Ureter (tissue), 1 donor: ENCODE data around the gene ERC1. TPM values are rescaled to one million over a fixed set of nuclear protein-coding genes. Genes with fewer than 3 reads are reported as not detected.
"Not testable (repeated sequence)": the region's sequence is repeated elsewhere in the genome, so short reads cannot be mapped to it uniquely, and the experiment has no call there.

Experiments
- DNase-seq: peaks from one replicate; pipeline ENCODE4 v3.0.0-alpha.2; 2020; ENCODE audit warnings: low spot score
- total RNA-seq: library from RNA; stranded (reverse); gene quantifications from one replicate; pipeline ENCODE4 v1.2.4, GENCODE V29; 2023
- donor health status: DM: yes; HTN: yes; CAD: no.

The ERC1 gene
- total RNA-seq, 1 donor from 2014 or later = 99.2 TPM

DNA sequence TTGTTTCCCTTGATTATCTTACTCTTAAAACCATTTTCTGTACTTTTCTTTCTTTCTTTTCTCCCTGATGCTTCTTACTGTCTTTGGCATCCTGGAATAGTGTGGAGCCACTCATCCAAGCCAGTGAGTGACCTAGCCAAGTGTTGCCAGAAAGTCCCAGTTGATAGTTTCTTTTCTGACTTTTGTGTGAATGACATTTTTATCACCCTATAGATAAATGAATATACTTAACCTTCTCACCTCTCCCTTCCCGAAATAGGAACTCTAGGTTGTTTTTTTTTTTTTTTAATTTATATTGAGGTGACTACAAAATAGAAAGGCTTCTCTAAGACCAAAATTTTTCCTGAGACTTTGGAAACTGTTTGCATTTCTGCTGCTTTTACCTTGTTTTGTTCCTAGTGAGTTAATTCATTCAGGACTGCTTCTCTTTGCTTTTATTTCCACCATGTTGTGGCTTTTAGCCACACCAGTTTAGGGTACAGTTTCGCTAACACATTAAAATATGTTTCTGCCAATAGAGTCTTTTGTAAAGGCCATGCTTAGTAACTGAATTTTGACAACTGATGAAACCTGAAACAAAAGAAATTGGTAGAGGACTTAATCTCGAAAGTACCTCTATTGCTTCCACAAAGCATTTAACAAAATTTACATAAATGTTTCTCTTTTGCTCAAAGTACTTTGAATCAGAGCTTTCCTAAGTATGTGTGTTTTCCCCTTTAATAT is 194.6 kb downstream of the ERC1 start:
- DNase-seq = no peak

DNA sequence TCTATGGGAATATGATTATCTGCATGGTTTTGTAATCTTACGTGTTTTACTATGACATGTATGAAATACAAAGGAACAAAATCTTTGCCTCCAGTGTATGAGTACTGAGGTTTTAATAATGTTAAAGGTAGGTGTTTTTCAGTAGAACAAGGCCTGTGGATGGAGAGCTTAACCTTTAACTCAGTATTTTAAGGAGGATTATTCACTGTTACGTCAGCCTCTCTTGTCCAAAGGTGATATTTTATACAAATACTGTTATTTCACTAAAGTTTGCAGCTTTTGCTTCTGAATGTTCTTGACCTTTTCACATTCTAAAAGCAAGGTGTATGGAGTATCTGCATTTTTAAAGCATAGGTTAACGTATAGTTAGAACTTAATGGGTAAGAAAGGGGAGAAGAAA is 195.3 kb downstream of the ERC1 start:
- DNase-seq = no peak

DNA sequence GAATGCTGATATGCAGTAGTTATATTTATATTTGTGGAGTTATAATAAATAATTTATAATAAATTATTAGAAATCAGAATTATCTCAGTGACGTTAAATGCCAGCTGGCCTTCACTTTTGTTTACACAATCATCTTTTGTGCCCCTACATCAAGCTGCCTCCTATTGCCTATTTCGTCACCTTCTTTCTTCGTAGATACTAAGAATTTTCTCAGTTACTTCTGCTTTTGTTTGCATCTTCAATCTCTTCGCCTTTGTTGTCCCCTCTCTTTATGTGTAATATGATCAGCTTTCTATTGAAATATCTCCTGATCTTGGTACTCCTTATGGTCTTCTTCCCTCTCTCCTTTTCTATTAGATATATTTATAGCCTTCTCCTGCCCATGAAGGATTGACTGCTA is 197.0 kb downstream of the ERC1 start:
- DNase-seq = no peak

DNA sequence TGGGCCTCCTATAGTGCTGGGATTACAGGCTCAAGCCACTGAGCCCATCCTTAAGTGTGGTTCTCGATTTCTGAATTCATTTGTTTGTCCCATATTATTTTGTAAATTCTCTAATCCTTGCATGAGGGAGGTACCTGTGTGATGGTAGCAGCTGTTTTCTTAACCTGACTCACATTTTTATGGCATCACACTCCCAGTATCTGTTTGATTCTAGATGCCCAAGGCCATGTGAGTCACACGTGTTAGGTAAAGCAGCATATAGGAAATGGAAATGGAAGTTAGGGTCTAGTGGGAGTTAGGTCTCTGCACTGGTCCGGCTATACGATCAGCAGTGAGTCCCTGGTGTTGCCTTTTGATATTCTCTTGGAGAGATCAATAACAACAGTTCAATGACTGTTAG is 198.1 kb downstream of the ERC1 start:
- no peak for DNase-seq

DNA sequence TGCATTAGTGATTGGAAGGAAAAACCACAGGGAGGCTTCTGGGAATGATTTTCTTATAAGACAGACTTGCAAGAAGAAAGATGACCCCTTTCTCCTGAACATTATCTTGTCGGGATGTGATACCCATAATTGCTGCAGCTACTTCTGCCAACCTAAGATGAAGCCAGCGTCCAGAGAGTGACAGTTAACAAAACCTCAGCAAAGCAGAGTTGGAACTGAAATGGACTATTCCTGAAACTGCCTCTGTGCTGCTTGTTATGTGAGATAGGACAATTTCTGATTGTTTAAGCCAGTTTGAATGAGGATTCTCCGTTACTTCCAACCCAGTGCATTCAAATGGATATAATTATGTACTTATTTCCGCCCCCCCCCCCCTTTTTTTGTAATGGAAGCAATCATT is 204.5 kb downstream of the ERC1 start:
- no peak for DNase-seq

DNA sequence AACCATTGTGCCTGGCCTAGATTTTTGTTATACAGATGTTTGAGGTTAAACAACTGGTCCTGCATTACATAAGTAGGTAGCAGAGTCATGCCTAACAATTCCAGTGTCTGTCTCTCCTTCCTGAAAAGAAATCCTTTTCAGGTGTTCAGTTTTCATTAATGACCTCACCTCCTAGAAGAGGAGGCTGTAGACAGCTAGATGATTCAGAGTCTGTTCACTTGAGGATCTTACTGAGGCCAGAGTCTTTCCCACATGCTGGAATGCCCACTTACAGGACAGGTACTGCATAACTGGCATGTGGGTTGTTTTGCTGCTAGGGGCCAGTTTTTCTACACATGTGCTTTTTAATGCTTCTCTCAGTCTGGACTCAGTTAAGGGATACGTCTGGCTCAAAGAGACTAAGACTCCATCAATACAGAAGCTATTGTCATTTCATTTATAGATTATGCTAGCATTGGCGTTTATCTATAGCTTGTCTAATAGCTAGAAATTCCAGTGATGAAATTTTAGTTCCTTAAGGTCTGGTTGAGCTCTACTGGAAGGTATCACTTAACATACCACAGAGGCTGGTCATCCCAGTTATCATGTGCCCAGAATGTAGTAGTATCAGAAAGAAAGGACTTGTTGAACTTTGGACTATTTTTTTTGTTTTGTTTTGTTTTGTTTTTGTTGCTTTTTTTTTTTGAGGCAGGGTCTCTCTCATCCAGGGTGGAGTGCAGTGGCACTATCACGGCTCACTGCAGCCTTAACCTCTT is 206.4 kb downstream of the ERC1 start:
- DNase-seq = no peak

DNA sequence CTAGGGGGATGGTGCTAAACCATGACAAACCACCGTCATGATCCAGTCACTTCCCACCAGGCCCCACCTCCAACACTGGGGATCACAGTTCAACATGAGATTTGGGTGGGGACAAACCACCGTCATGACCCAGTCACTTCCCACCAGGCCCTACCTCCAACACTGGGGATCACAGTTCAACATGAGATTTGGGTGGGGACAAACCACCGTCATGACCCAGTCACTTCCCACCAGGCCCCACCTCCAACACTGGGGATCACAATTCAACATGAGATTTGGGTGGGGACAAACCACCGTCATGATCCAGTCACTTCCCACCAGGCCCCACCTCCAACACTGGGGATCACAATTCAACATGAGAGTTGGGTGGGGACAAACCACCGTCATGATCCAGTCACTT is 207.8 kb downstream of the ERC1 start:
- not testable (repeated sequence) for DNase-seq

DNA sequence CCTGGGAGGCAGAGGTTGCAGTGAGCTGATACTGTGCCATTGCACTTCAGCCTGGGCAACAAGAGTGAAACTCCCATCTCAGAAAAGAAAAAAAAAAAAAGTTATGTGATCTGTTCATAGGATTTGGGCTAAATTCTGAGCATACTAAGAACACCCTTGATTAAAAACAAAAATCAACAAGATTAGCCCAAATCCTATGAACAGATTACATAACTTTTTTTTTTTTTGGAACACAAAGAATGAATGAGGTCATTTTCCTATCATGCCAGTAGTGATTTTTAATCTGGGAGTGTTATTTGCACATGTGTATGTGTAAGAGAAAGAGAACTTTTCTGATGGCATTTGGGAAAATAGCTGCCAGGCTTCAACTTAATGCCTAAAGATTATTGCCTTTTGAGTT is 208.7 kb downstream of the ERC1 start:
- no peak for DNase-seq

DNA sequence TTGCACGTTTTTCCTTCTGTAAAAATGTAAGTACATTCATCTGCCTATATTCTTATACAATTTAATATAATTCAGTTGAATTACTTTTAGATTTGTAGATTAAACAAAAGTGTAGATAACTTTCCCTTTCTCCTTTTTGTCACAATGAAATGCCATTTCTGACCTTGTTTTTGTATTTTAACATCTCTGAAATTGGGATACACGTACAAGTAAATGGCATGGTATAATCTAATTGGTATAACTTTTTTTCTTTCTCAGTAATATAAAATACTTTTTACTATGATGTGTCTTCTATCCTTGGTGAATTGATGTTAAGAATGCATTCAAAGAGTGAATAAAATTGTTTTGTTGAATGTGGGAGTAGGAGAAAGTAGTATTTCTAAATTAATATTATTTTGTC is 210.0 kb downstream of the ERC1 start:
- DNase-seq = no peak

DNA sequence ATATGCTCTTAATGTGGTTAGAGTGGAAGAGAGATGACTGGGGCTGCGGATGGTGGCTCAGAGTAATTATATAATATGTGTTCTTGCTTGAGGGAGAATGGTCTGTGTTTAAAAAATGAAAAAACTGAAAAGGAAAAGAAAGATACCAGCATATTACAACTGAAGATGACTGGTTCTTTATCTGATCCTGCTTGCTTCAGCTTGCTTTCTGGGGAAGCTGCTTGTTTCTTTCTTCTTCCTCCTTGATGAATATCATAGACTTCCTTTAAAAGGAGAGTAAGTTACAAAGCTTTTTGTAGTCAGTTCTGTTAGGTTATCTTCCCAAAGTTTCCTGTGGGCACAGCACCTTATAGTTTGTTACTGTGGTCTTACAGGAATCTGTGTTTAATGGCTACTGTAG is 210.9 kb downstream of the ERC1 start:
- DNase-seq = no peak

DNA sequence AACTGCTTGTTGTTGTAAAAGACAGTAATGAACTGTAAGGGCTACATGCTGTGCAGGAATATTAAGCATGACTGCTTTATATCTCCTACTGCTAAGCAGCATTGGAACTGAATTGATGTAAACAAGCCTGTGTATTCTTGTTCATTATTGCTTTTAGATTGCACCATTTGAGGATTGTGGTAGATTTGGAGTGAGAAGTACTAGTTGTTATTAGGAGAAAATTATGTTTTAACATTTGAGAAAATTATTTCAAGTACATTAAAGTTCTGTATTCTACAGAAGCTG is 212.7 kb downstream of the ERC1 start:
- DNase-seq = no peak

DNA sequence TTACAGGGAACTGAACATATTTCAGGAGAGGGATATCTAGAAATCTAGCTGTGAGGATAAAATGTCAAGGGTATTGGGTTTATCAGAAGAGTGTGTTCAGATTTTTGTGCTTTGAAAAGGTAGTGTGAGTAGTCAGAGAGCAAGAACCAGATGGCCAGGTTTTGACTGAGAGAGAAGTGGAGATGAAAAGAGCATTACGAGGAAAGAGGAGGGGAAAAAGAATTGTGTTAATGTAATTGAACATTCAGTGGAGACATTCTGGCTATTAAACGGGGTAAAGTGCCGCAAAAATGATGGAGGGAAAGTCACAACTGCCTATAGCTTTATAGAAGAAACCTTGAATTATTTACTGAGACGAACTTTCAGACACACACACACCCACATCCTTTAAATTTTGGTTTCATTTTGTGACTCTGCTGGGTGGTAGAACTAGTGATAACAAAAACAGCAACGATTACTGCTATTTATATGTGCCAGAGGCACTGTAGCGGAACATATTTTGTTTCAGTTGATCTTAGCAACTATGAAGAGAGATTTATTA is 213.6 kb downstream of the ERC1 start:
- DNase-seq = no peak

DNA sequence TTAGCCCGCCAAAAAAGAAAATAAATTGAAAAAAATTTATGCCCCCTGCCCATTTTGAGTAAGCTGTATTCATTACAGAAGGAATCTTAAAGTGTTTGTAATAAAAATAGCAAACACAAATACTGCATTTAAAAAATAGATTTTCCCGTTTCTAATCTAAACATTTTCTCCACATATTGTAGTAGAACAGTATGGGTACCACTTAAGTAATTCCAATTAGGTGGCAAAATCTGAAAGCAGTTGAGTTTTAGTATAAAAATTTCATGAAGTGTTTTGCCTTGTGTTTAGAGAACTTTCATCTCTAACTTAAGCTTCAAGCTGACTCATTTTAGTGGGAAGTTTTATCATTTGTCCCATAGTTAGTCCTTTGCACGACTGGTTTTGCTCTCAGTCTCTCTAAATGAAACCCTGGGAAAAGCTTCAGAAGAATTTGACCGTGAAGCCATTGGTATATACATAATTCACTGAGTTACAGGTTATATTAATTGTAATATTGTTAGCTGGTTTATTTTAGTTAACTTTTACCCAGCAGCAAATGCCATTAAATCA is 214.6 kb downstream of the ERC1 start:
- DNase-seq = no peak

DNA sequence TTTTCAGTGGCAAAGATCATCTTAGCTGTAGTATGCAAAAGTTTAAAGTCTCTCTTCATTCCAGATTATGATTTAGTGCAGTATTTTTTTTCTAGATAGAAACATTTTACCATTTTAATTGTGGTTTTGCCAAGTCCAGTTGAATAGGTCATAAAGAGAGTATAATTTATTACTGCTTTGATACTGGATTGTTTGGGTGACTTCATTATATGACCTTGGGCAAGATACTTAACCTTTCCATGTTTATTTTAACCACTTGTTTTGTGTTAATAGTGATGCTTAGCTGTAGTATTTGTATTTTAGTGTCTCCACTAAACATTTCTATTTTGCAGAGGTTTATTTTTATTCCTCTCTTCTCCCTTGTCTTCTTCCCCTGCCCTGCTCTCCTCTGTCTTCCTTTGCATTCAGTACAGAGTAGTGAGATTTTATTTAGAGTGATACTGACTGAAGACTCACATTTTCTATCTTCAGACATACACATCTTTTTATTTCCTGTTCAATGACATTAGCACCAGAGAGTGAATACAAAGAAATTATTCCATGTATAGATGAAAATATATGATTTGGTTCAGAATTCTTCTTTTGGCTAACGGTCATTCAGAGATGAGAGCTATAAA is 215.2 kb downstream of the ERC1 start:
- DNase-seq = no peak

DNA sequence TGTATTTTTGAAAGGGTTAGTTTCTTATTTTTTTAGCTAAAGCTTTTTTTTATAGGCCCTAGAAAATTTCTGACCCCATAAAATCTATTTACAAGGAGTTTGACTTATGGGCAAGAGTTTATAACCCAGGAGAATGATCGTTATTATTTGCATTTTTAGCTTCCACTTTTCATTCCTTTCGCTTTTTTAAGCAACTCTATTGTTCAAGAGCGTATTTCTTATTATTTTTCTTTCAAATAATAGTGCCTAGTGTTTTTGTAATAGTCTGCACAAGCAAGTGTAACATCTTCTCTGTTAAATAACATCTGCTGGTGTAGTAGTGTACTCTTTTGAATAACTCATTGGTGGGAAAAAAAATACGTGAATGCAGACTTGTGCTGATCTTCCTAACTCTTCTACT is 216.3 kb downstream of the ERC1 start:
- no peak for DNase-seq

DNA sequence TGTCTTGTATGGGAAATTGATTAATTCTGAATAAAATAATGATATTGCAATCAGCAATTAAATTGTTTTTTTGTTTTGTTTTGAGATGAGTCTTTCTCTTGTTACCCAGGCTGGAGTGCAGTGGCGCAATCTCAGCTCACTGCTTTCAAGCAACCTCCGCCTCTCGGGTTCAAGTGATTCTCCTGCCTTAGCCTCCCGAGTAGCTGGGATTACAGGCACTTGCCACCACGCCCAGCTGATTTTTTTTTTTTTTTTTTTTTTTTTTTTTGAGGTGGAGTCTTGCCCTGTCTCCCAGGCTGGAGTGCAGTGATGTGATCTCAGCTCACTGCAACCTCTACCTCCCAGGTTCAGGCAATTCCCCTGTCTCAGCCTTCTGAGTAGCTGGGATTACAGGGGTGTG is 217.7 kb downstream of the ERC1 start:
- DNase-seq = not testable (repeated sequence)

DNA sequence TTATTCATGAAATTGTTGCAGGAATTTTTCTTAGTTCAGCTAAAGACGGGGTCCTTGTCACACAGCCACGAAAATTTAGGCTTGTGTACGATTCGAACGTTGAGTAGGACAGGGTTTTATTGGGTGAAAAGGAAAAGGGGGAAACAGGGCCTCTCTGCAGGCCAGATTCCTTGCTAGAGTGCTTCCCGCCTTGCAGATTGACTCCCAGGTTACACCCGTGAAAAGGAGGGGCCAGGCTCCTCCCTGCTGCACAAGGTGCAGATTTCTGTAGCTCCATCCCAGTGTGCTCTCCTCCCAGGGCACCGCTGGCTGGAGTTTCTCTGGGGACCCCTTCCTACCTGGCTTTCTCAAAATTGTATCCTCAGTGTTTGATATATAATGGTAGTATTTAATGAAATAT is 221.5 kb downstream of the ERC1 start:
- no peak for DNase-seq

DNA sequence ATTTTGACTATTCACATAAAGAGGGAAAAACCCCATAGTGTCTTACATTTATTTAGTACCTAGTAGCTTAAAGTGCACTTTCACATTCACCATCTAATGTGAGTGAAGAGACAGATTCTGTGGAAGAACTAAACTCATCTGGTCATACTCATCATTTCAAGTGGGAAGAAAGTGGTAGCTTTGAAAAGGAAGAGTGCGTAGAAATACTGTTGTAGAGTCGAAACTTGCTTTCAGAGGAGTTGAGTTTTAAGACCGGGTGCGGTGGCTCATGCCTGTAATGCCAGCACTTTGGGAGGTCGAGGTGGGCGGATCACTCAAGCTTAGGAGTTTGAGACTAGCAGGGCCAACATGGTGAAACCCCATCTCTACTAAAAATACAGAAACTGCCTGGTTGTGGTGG is 222.2 kb downstream of the ERC1 start:
- no peak for DNase-seq

DNA sequence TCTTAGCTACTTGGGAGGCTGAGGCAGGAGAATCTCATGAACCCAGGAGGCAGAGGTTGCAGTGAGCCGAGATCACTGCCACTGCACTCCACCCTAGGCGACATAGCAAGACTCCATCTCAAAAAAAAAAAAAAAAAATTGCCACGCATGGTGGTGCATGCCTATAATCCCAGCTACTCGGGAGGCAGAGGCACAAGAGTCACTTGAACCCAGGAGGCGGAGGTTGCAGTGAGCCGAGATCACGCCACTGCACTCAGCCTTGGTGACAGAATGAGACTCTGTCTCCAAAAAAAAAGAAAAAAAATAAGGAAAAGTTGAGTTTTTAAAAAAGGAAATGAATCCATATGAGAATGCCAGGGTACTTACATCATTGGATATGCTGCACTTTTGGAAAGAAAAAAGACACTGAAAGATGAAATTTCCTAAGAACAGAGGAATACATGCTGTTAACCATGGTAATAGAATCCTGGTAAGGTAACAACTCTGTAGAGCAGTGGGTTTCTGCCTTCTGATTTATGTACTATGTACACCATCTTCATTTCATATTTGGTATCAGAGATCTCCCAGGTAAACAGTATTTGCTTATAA is 222.7 kb downstream of the ERC1 start:
- no peak for DNase-seq

DNA sequence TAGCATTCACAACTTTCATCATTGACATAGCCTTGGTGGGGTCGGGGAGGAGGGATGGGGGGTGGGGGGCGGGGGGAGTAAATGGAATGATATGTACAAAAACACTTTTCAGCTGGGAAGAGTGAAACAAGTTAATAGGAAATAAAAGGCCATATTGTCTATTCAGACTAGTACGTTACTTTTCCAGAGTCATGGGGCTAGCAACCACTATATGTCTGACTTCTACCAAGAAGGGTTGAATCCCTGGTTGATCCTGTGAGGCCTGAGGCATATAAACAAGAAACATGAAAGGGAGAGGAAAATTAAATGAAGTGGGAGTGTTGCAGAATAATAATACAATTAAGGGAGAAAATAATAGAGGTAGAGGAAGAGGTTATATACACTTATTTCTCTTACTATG is 225.5 kb downstream of the ERC1 start:
- no peak for DNase-seq

DNA sequence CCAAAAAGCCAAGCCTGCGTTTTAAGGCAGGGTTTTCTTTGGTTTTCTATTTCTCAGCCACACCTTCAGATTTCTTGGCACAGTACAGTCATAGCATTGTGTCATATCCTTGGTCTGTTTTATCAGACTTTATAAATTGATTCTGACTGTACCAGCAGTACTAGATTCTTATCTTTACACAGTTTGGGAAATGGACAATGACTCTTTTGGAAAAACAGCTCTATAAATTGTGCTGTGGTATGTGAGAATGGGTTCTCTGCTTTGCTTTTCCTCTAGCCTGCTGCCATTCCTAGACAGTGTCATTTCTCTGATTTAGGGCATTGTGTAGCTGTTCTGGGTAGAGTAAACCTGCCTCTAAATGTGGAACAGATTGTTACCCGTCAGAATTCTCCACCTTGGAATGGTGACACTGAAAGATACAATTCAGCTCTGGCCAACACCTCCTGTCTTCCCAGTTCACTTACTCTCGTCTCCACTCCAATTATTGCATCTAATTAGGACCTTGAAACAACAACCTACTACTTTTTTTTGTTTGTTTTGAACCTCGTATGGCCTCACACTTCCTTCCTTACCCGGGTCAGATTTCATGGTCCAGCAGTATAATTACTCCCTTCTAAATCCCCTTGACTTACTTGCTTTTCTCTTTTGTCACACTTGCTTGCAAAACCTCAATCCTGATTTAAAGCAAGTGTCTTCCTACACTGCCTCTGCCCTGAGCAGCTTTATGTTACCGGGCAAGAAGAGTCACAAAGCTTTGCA is 226.3 kb downstream of the ERC1 start:
- no peak for DNase-seq

DNA sequence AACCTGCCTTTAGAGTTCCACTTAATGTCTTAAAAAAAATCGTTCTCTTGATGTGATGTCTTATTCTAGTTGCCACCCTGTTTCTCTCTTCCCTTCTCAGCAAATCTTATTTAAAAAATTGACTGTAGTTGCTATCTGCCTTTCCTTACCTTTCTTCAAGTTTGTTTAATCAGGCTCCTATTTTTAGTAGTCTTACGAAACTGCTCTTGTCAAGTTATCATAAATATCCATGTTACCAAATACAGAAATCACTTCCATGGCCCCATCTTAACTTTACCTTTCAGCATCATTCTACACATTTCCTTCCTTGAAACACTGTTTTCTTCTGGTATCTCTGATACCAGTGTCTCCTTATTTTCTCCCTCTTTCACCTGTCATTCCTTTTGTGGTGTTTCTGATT is 227.3 kb downstream of the ERC1 start:
- no peak for DNase-seq
